H9 (cell line): ENCODE measurements around the gene ZNF408. TPM values are rescaled to one million over a fixed set of nuclear protein-coding genes. Genes with fewer than 3 reads are reported as not detected.

Experiments
- DNase-seq: peaks from one replicate; pipeline ENCODE4 v3.0.0-alpha.2; 2017
- H2AFZ ChIP-seq: one replicate; pipeline ENCODE4 v1.6.1; 2013; ENCODE audit warnings: mild to moderate bottlenecking, low read length, control low read depth, moderate library complexity
- H2AK5ac ChIP-seq: 2 replicates; pipeline ENCODE4 v1.6.1; 2013; ENCODE audit warnings: low read length, control low read depth, mixed read lengths; ENCODE audit not compliant: insufficient read length
- H2BK120ac ChIP-seq: one replicate; pipeline ENCODE4 v1.6.1; 2013; ENCODE audit warnings: low read depth, mild to moderate bottlenecking, low read length, control low read depth, inconsistent platforms; ENCODE audit not compliant: poor library complexity, severe bottlenecking
- H2BK12ac ChIP-seq: 2 replicates; pipeline ENCODE4 v1.6.1; 2013; ENCODE audit warnings: low read length, control low read depth, mixed read lengths, low read depth; ENCODE audit not compliant: insufficient read length
- H2BK15ac ChIP-seq: 2 replicates; pipeline ENCODE4 v1.6.1; 2013; ENCODE audit warnings: low read depth, low read length, control low read depth
- H2BK20ac ChIP-seq: one replicate; pipeline ENCODE4 v1.6.1; 2013; ENCODE audit warnings: low read depth, mild to moderate bottlenecking, low read length, control low read depth, inconsistent platforms; ENCODE audit not compliant: poor library complexity, severe bottlenecking
- H2BK5ac ChIP-seq: 2 replicates; pipeline ENCODE4 v1.6.1; 2013; ENCODE audit warnings: low read length, control low read depth, mixed read lengths; ENCODE audit not compliant: insufficient read length
- H3K14ac ChIP-seq: 2 replicates; pipeline ENCODE4 v1.6.1; 2013; ENCODE audit warnings: low read length, control low read depth; ENCODE audit not compliant: insufficient read depth
- H3K18ac ChIP-seq: 2 replicates; pipeline ENCODE4 v1.6.1; 2013; ENCODE audit warnings: low read depth, mild to moderate bottlenecking, mixed read lengths, low read length, control low read depth; ENCODE audit not compliant: insufficient read length
- H3K23ac ChIP-seq: 2 replicates; pipeline ENCODE4 v1.6.1; 2013; ENCODE audit warnings: low read length, control low read depth, mixed read lengths, low read depth; ENCODE audit not compliant: insufficient read length
- H3K23me2 ChIP-seq: 2 replicates; pipeline ENCODE4 v1.6.1; 2013; ENCODE audit warnings: low read depth, mild to moderate bottlenecking, mixed read lengths, low read length, control low read depth; ENCODE audit not compliant: insufficient read length, poor library complexity, severe bottlenecking
- H3K27ac ChIP-seq: 2 replicates; pipeline ENCODE4 v1.5.1; 2013; ENCODE audit warnings: low read length, control low read depth, mixed read lengths, low read depth; ENCODE audit not compliant: insufficient read length
- H3K27me3 ChIP-seq: 2 replicates; pipeline ENCODE4 v1.6.1; 2013; ENCODE audit warnings: low read length, control low read depth, inconsistent platforms; ENCODE audit not compliant: insufficient read depth
- H3K4ac ChIP-seq: 2 replicates; pipeline ENCODE4 v1.6.1; 2013; ENCODE audit warnings: low read depth, mild to moderate bottlenecking, control low read depth, inconsistent platforms, low read length, moderate library complexity
- H3K4me1 ChIP-seq: 2 replicates; pipeline ENCODE4 v1.6.1; 2013; ENCODE audit warnings: low read length, control low read depth, inconsistent platforms; ENCODE audit not compliant: insufficient read depth
- H3K4me2 ChIP-seq: 2 replicates; pipeline ENCODE4 v1.6.1; 2013; ENCODE audit warnings: low read length, control low read depth, mixed read lengths; ENCODE audit not compliant: insufficient read length, insufficient read depth
- H3K56ac ChIP-seq: 2 replicates; pipeline ENCODE4 v1.6.1; 2013; ENCODE audit warnings: low read depth, mild to moderate bottlenecking, mixed read lengths, low read length, control low read depth; ENCODE audit not compliant: insufficient read length
- H3K79me1 ChIP-seq: 2 replicates; pipeline ENCODE4 v1.6.1; 2013; ENCODE audit warnings: low read depth, mild to moderate bottlenecking, moderate library complexity, low read length, control low read depth, inconsistent platforms; ENCODE audit not compliant: insufficient read depth, poor library complexity, severe bottlenecking
- H3K79me2 ChIP-seq: 2 replicates; pipeline ENCODE4 v1.6.1; 2013; ENCODE audit warnings: low read length, control low read depth, inconsistent platforms; ENCODE audit not compliant: insufficient read depth
- H3K9ac ChIP-seq: 2 replicates; pipeline ENCODE4 v1.6.1; 2013; ENCODE audit warnings: low read length, control low read depth, mixed read lengths; ENCODE audit not compliant: insufficient read length; ENCODE audit errors: extremely low read depth
- H3K9me3 ChIP-seq: one replicate; pipeline ENCODE4 v1.6.1; 2013; ENCODE audit warnings: low read depth, low read length, inconsistent platforms; ENCODE audit not compliant: control insufficient read depth
- H3T11ph ChIP-seq: one replicate; pipeline ENCODE4 v1.6.1; 2013; ENCODE audit warnings: mild to moderate bottlenecking, low read length, control low read depth, inconsistent platforms
- H4K20me1 ChIP-seq: one replicate; pipeline ENCODE4 v1.6.1; 2013; ENCODE audit not compliant: control insufficient read depth, insufficient read length, insufficient read depth
- H4K5ac ChIP-seq: 2 replicates; pipeline ENCODE4 v1.6.1; 2013; ENCODE audit warnings: low read depth, mild to moderate bottlenecking, mixed read lengths, low read length, control low read depth; ENCODE audit not compliant: insufficient read length
- H4K8ac ChIP-seq: replicated peaks from 2 replicates; pipeline ENCODE4 v1.6.1; 2013; ENCODE audit warnings: low read length, control low read depth, mixed read lengths, low read depth; ENCODE audit not compliant: insufficient read length
- H4K91ac ChIP-seq: 2 replicates; pipeline ENCODE4 v1.6.1; 2013; ENCODE audit warnings: low read depth, mild to moderate bottlenecking, moderate library complexity, mixed read lengths, low read length, control low read depth; ENCODE audit not compliant: insufficient read length
- H3K27ac Mint-ChIP-seq, 3 experiments: 2 replicates in 2 of 3; 3 replicates in 1 of 3; pipeline ENCODE4 v1.8.0; 2020 to 2021; ENCODE audit warnings: mixed read lengths in 3 of 3, mild to moderate bottlenecking in 1 of 3, moderate library complexity in 1 of 3
- H3K27me3 Mint-ChIP-seq: 2 replicates; pipeline ENCODE4 v1.8.0; 2021; ENCODE audit warnings: low read depth, mild to moderate bottlenecking, moderate library complexity, mixed read lengths
- H3K36me3 Mint-ChIP-seq, 3 experiments: 2 replicates in 2 of 3; 3 replicates in 1 of 3; pipeline ENCODE4 v1.8.0; 2020 to 2021; ENCODE audit warnings: low read depth in 3 of 3, mixed read lengths in 3 of 3; ENCODE audit not compliant: insufficient read depth in 1 of 3
- H3K4me1 Mint-ChIP-seq, 2 experiments: 2 replicates each; pipeline ENCODE4 v1.8.0; 2020; ENCODE audit warnings: mixed read lengths in 2 of 2
- H3K4me3 Mint-ChIP-seq, 2 experiments: 2 replicates in 1 of 2; 3 replicates in 1 of 2; pipeline ENCODE4 v1.8.0; 2020 to 2021; ENCODE audit warnings: mild to moderate bottlenecking in 2 of 2, mixed read lengths in 2 of 2, moderate library complexity in 1 of 2
- H3K9me3 Mint-ChIP-seq, 2 experiments: 2 replicates in 1 of 2; 3 replicates in 1 of 2; pipeline ENCODE4 v1.8.0; 2020; ENCODE audit warnings: mild to moderate bottlenecking in 2 of 2, mixed read lengths in 2 of 2, moderate library complexity in 1 of 2
- WGBS: extraction: QIAGEN DNeasy Blood & Tissue Kit; methylation state at CpG from one replicate; pipeline ENCODE4 v1.1.7; 2013; ENCODE audit warnings: missing lambda C conversion rate, low lambda C conversion rate, mixed read lengths; ENCODE audit not compliant: insufficient read length; ENCODE audit errors: extremely low coverage; 5-methylcytosine and 5-hydroxymethylcytosine counted together
- total RNA-seq: library from RNA; stranded (reverse); gene quantifications from 2 replicates; pipeline ENCODE4 v1.2.1, GENCODE V29; 2021
- TF ChIP-seq, protein P1 (sequence below): fragments of 200-600 bp; sonication (generic); conservative IDR thresholded peaks from 3 replicates; pipeline ENCODE4 v1.8.0; 2021; ENCODE audit warnings: antibody characterized with exemption, mild to moderate bottlenecking

ZNF408 gene
- total RNA-seq, 1 experiment from 2014 or later = 16.6 TPM

DNA sequence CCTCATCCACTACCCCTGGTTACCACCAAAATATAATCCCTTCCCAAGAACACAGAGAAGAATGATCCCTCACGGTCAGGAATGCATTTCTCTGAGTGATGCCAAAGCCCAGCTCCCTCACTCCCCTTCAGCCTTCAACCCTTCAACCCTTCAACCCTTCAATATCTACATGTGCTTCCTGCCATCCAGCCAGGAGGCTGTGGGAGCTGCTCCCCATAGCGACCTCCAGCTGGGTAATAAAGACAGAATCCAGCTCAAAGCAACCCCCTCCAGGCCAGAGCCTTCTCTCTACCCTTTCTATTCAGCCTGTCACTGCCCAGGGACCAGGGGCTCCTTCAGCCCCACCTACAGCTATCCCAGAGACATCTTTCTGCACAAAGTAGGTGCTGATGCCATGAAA is 3.1 kb upstream of the ZNF408 start:
- Histone ChIP-seq H2AFZ (no peak overlapping the region), H4K20me1 (no peaks in the 10 kb centered on the region), H3K23ac (no peak overlapping the region), H3K27ac (no peak overlapping the region), H3K14ac (no peak overlapping the region), H3K9me3 (no peaks in the 10 kb centered on the region), H4K5ac (no peak overlapping the region), H3K79me2 (peaks cover 6% of the 10 kb centered on the region; the same call in 1 of the 2 replicates), H3K79me1 (no peaks in the 10 kb centered on the region), H3K4me2 (no peak overlapping the region), H3K18ac (no peak overlapping the region), H4K8ac (no peak overlapping the region), H2BK12ac (no peak overlapping the region), H3T11ph (no peak overlapping the region), H2AK5ac (no peak overlapping the region), H3K9ac (no peak overlapping the region), H2BK15ac (no peak overlapping the region), H4K91ac (no peak overlapping the region), H3K27me3 (no peaks in the 10 kb centered on the region), H3K4me1 (no peaks in the 10 kb centered on the region), H3K23me2 (peaks cover 3% of the 10 kb centered on the region), H2BK120ac (no peak overlapping the region), H2BK20ac (no peak overlapping the region), H3K4ac (no peak overlapping the region), H3K56ac (no peak overlapping the region), H2BK5ac (no peak overlapping the region)
- Mint-ChIP-seq H3K4me3 (peak overlapping the region in 1 of 2 experiments; percentile 34; a peak in 2 of 5 replicates), H3K9me3 (no peaks in the 10 kb centered on the region), H3K27me3 (no peaks in the 10 kb centered on the region), H3K27ac (peak overlapping the region; percentile 0 to 74 (median 8); a peak in 4 of 7 replicates), H3K4me1 (peaks cover 15 to 19% of the 10 kb centered on the region in 2 experiments), H3K36me3 (peaks cover 7 to 25% (median 25%) of the 10 kb centered on the region in 3 experiments; a peak in 6 of 7 replicates)
- no peak for DNase-seq
- TF ChIP-seq, protein P1, sequence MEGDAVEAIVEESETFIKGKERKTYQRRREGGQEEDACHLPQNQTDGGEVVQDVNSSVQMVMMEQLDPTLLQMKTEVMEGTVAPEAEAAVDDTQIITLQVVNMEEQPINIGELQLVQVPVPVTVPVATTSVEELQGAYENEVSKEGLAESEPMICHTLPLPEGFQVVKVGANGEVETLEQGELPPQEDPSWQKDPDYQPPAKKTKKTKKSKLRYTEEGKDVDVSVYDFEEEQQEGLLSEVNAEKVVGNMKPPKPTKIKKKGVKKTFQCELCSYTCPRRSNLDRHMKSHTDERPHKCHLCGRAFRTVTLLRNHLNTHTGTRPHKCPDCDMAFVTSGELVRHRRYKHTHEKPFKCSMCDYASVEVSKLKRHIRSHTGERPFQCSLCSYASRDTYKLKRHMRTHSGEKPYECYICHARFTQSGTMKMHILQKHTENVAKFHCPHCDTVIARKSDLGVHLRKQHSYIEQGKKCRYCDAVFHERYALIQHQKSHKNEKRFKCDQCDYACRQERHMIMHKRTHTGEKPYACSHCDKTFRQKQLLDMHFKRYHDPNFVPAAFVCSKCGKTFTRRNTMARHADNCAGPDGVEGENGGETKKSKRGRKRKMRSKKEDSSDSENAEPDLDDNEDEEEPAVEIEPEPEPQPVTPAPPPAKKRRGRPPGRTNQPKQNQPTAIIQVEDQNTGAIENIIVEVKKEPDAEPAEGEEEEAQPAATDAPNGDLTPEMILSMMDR = no peak
- no CpG with 5 or more reads among the region's 2 CpGs for WGBS
